ENCODE data around the gene PLA2G4E.

Gene PLA2G4E

GRCh38 chr15:41961595-41962202 lies 59.1 kb downstream of the PLA2G4E start:
- no peak for ATAC-seq (ENCODE audit: low read depth)
- Mint-ChIP-seq H3K4me3 (no peak overlapping the region), H3K27ac (no peak overlapping the region), H3K27me3 (no peaks in the 10 kb centered on the region), H3K36me3 (no peaks in the 10 kb centered on the region), H3K4me1 (peaks cover 12% of the 10 kb centered on the region), H3K9me3 (no peaks in the 10 kb centered on the region)
- no peak for DNase-seq (ENCODE audit: low spot score in 2 of 2)

GRCh38 chr15:41961001-41961518 lies 59.8 kb downstream of the PLA2G4E start:
- no peak for ATAC-seq (ENCODE audit: low read depth)
- no peak overlapping the region for H3K27ac Mint-ChIP-seq
- H3K4me1 Mint-ChIP-seq, result peaks cover 8% of the 10 kb centered on the region
- H3K4me3 Mint-ChIP-seq, result no peak overlapping the region
- no peaks in the 10 kb centered on the region for H3K36me3 Mint-ChIP-seq
- no peaks in the 10 kb centered on the region for H3K9me3 Mint-ChIP-seq
- no peak for DNase-seq (ENCODE audit: low spot score in 2 of 2)
- no peaks in the 10 kb centered on the region for H3K27me3 Mint-ChIP-seq

GRCh38 chr15:41958002-41958420 lies 62.8 kb downstream of the PLA2G4E start:
- Mint-ChIP-seq H3K27me3 (no peaks in the 10 kb centered on the region), H3K9me3 (no peaks in the 10 kb centered on the region), H3K27ac (no peak overlapping the region), H3K4me3 (no peak overlapping the region), H3K4me1 (peaks cover 6% of the 10 kb centered on the region), H3K36me3 (no peaks in the 10 kb centered on the region)
- ATAC-seq (ENCODE audit: low read depth) (no peak), DNase-seq (ENCODE audit: low spot score in 2 of 2) (no peak)

- peaks cover 2% of the 10 kb centered on the region for H3K36me3 Mint-ChIP-seq
- DNase-seq (ENCODE audit: low spot score in 2 of 2) (no peak), ATAC-seq (ENCODE audit: low read depth) (no peak)
- no peak overlapping the region for H3K27ac Mint-ChIP-seq
- H3K9me3 Mint-ChIP-seq, result no peaks in the 10 kb centered on the region
- H3K4me1 Mint-ChIP-seq, result peaks cover 6% of the 10 kb centered on the region
- no peaks in the 10 kb centered on the region for H3K27me3 Mint-ChIP-seq
- H3K4me3 Mint-ChIP-seq, result no peak overlapping the region
These were observed 63.6 kb downstream of the PLA2G4E start for GRCh38 chr15:41957021-41957897.

GRCh38 chr15:41955807-41956525 lies 64.9 kb downstream of the PLA2G4E start:
- Mint-ChIP-seq H3K27me3 (no peaks in the 10 kb centered on the region), H3K9me3 (no peaks in the 10 kb centered on the region), H3K27ac (no peak overlapping the region), H3K4me3 (no peak overlapping the region), H3K4me1 (peaks cover 6% of the 10 kb centered on the region), H3K36me3 (peaks cover 8% of the 10 kb centered on the region)
- DNase-seq (ENCODE audit: low spot score in 2 of 2), result no peak
- no peak for ATAC-seq (ENCODE audit: low read depth)

GRCh38 chr15:41955100-41955499 lies 65.7 kb downstream of the PLA2G4E start:
- no peak for ATAC-seq (ENCODE audit: low read depth)
- Mint-ChIP-seq H3K4me1 (peaks cover 6% of the 10 kb centered on the region), H3K36me3 (peaks cover 10% of the 10 kb centered on the region)

GRCh38 chr15:41954036-41954435 lies 66.8 kb downstream of the PLA2G4E start:
- peaks cover 10% of the 10 kb centered on the region for H3K36me3 Mint-ChIP-seq
- H3K27ac Mint-ChIP-seq, result no peak overlapping the region
- ATAC-seq (ENCODE audit: low read depth), result no peak

More at GRCh38 chr15:41955100-41955499, 65.7 kb downstream of the PLA2G4E start:
- Mint-ChIP-seq H3K9me3 (no peaks in the 10 kb centered on the region), H3K27me3 (no peaks in the 10 kb centered on the region), H3K27ac (no peak overlapping the region), H3K4me3 (no peak overlapping the region)
- DNase-seq (ENCODE audit: low spot score in 2 of 2), result no peak

GRCh38 chr15:41952013-41952563 lies 68.8 kb downstream of the PLA2G4E start:
- Mint-ChIP-seq H3K27ac (no peak overlapping the region), H3K36me3 (peaks cover 10% of the 10 kb centered on the region), H3K4me1 (no peaks in the 10 kb centered on the region), H3K4me3 (no peak overlapping the region), H3K27me3 (no peaks in the 10 kb centered on the region), H3K9me3 (no peaks in the 10 kb centered on the region)
- no peak for DNase-seq (ENCODE audit: low spot score in 2 of 2)
- no peak for ATAC-seq (ENCODE audit: low read depth)

More at GRCh38 chr15:41954036-41954435, 66.8 kb downstream of the PLA2G4E start:
- Mint-ChIP-seq H3K4me1 (peaks cover 6% of the 10 kb centered on the region), H3K27me3 (no peaks in the 10 kb centered on the region), H3K4me3 (no peak overlapping the region), H3K9me3 (no peaks in the 10 kb centered on the region)
- DNase-seq (ENCODE audit: low spot score in 2 of 2), result no peak

- no peak for ATAC-seq (ENCODE audit: low read depth)
- Mint-ChIP-seq H3K4me1 (no peaks in the 10 kb centered on the region), H3K36me3 (peaks cover 10% of the 10 kb centered on the region), H3K4me3 (no peak overlapping the region), H3K27ac (no peak overlapping the region), H3K27me3 (no peaks in the 10 kb centered on the region), H3K9me3 (no peaks in the 10 kb centered on the region)
- DNase-seq (ENCODE audit: low spot score in 2 of 2), result no peak
These were observed 69.3 kb downstream of the PLA2G4E start for GRCh38 chr15:41951571-41951970.

- Mint-ChIP-seq H3K4me1 (no peaks in the 10 kb centered on the region), H3K36me3 (peaks cover 10% of the 10 kb centered on the region), H3K27ac (no peak overlapping the region), H3K9me3 (no peaks in the 10 kb centered on the region), H3K27me3 (no peaks in the 10 kb centered on the region), H3K4me3 (no peak overlapping the region)
- DNase-seq (ENCODE audit: low spot score in 2 of 2) (no peak), ATAC-seq (ENCODE audit: low read depth) (no peak)
These were observed 70.4 kb downstream of the PLA2G4E start for GRCh38 chr15:41950489-41950888.

GRCh38 chr15:41950127-41950483 lies 70.7 kb downstream of the PLA2G4E start:
- H3K27me3 Mint-ChIP-seq, result no peaks in the 10 kb centered on the region
- H3K9me3 Mint-ChIP-seq, result no peaks in the 10 kb centered on the region
- H3K4me1 Mint-ChIP-seq, result no peaks in the 10 kb centered on the region
- ATAC-seq (ENCODE audit: low read depth), result no peak
- no peak overlapping the region for H3K4me3 Mint-ChIP-seq
- peaks cover 10% of the 10 kb centered on the region for H3K36me3 Mint-ChIP-seq
- H3K27ac Mint-ChIP-seq, result no peak overlapping the region
- no peak for DNase-seq (ENCODE audit: low spot score in 2 of 2)

GRCh38 chr15:41949401-41950126 lies 71.3 kb downstream of the PLA2G4E start:
- Mint-ChIP-seq H3K9me3 (no peaks in the 10 kb centered on the region), H3K27me3 (no peaks in the 10 kb centered on the region), H3K4me3 (no peak overlapping the region), H3K27ac (no peak overlapping the region), H3K4me1 (no peaks in the 10 kb centered on the region), H3K36me3 (peaks cover 10% of the 10 kb centered on the region)
- DNase-seq (ENCODE audit: low spot score in 2 of 2) (no peak), ATAC-seq (ENCODE audit: low read depth) (no peak)

- no peak overlapping the region for H3K4me3 Mint-ChIP-seq
These were observed 72.4 kb downstream of the PLA2G4E start for GRCh38 chr15:41948490-41948889.

More at GRCh38 chr15:41948490-41948889, 72.4 kb downstream of the PLA2G4E start:
- Mint-ChIP-seq H3K27ac (no peak overlapping the region), H3K27me3 (no peaks in the 10 kb centered on the region), H3K9me3 (no peaks in the 10 kb centered on the region), H3K4me1 (no peaks in the 10 kb centered on the region), H3K36me3 (peaks cover 10% of the 10 kb centered on the region)
- ATAC-seq (ENCODE audit: low read depth) (no peak), DNase-seq (ENCODE audit: low spot score in 2 of 2) (no peak)

All from memory B cell (primary cell).